Hepatocyte (in vitro differentiated cells): ENCODE results near the gene BMPR1A.

ENCODE experiments used
- EZH2 ChIP-seq: fragments of 200-600 bp; sonication (generic); IDR thresholded peaks from 2 replicates; pipeline ENCODE4 v1.6.1; 2016; ENCODE audit warnings: antibody characterized with exemption, mild to moderate bottlenecking, borderline replicate concordance
- EZH2phosphoT487 ChIP-seq: fragments of 200-600 bp; sonication (generic); IDR thresholded peaks from one replicate; pipeline ENCODE4 v1.6.1; 2018; ENCODE audit warnings: antibody characterized with exemption, mild to moderate bottlenecking, low read depth, moderate library complexity; ENCODE audit not compliant: unreplicated experiment, severe bottlenecking
- TF ChIP-seq, protein P1 (sequence below): fragments of 200-600 bp; sonication (generic); IDR thresholded peaks from 2 replicates; pipeline ENCODE4 v1.5.1; 2016; ENCODE audit warnings: antibody characterized with exemption, mild to moderate bottlenecking; ENCODE audit not compliant: poor library complexity

DNA sequence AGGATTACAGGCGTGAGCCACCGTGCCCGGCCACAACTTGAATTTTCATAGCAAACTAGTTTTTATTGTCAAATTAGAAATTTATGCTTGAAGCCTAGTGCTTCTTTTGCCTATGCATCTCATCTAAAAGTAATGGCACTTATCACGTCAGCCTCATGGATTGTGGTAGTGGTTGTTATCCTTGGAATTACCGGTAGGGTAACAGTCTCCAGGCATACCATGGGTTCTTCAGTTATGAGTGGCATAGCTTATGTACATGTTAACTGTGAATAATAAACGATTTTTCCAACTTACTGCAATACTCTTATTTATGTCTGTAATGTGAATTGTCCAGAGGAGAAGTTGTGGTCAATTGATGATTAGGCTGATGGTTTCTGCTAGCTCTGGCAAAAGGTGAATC is 63.1 kb downstream of the BMPR1A start:
- TF ChIP-seq, protein P1, sequence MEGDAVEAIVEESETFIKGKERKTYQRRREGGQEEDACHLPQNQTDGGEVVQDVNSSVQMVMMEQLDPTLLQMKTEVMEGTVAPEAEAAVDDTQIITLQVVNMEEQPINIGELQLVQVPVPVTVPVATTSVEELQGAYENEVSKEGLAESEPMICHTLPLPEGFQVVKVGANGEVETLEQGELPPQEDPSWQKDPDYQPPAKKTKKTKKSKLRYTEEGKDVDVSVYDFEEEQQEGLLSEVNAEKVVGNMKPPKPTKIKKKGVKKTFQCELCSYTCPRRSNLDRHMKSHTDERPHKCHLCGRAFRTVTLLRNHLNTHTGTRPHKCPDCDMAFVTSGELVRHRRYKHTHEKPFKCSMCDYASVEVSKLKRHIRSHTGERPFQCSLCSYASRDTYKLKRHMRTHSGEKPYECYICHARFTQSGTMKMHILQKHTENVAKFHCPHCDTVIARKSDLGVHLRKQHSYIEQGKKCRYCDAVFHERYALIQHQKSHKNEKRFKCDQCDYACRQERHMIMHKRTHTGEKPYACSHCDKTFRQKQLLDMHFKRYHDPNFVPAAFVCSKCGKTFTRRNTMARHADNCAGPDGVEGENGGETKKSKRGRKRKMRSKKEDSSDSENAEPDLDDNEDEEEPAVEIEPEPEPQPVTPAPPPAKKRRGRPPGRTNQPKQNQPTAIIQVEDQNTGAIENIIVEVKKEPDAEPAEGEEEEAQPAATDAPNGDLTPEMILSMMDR, result no peak
- TF ChIP-seq EZH2phosphoT487 (no peak), EZH2 (no peak)
